CD4-positive, alpha-beta T cell treated with Interleukin-1 beta for 1 hour (primary cell): Measurements from ENCODE around the gene MYO1E.

Source experiments
- DNase-seq, 2 donors: peaks; one replicate each; pipeline ENCODE4 v3.0.0-alpha.2; 2020 to 2022

Gene MYO1E

GRCh38 chr15:59119625-59120024, 253.0 kb downstream of the MYO1E start:
- no peak for DNase-seq

DNA sequence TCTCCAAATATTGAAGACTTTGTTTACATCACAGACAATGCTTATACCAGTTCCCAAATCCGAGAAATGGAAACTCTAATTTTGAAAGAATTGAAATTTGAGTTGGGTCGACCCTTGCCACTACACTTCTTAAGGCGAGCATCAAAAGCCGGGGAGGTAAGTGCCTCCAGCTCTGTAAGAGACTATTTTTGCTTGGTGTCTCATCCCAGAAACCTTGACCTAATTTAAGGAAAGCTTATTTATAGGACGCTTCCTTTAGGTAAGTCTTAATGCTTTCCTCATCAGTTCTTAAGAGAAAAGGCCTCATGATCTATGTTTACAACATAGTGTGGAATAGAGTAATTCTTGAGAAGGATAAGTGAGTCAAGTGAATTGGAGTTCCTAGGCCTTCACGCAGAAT, 255.9 kb downstream of the MYO1E start:
- no peak for DNase-seq

GRCh38 chr15:59116141-59116540, 256.5 kb downstream of the MYO1E start:
- no peak for DNase-seq

DNA sequence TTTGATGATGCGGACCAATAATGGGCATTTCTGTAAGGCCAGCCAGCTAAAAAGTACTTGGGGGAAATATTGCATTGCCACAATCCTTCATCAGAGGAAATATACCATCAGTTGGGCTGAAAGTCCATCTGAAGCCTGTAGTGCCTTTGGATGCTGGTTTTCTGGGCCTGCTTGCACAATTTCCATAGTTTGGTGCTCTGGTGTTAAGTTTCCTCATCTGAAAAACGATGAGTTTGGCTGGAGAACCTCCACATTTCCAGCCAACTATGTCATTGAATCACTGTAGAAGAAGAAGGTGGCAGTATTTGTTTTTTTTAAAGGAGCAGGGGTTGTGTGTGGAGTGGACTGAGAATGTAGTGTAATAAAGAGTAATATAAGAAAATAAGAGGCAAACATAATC, 257.6 kb downstream of the MYO1E start:
- no peak for DNase-seq

DNA sequence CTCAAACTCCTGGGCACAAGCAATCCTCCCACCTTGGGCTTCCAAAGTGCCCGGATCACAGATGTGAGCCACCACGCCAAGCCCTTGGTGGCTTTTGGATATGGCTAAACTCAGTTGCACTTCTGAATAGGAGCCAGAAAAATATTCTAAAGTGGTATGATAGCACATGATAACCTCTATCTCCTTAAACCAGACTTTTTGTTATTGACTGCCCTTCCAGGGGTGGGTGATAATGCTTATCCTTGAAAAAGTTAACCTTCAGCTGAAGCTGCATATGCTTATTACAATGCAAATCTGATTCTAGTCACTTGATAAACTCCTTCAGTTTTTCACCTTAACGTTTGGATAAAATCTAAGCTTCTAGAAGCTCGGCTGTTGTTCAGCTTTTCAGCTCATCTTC, 261.4 kb downstream of the MYO1E start:
- no peak for DNase-seq

DNA sequence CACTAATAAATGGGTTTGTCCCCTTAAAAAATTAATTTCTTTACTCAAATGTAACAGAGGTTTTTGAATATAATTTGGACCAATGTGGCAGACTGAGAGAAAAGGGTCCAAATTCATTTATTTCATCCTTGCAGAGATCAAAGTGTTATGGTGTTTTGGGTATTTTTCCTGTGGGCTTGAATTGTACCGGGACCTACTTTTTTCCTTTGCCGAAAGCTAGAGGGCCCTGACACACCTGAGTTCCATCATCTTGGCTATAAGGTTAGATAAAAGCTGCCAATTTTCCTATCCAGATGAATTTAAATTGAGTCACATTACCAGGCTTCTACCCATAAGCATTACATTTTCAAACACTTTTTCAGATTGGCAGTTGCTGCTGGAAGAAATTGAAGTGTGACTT, 266.8 kb downstream of the MYO1E start:
- DNase-seq = no peak

- DNase-seq = peak; percentile 88 to 92
Measured at GRCh38 chr15:59104912-59105732, 267.5 kb downstream of the MYO1E start, which contains the start of gene CCNB2. TSS of gene CCNB2 (plus strand) at chr15:59105146. CDS start at chr15:59105269, 123 bp downstream.

DNA sequence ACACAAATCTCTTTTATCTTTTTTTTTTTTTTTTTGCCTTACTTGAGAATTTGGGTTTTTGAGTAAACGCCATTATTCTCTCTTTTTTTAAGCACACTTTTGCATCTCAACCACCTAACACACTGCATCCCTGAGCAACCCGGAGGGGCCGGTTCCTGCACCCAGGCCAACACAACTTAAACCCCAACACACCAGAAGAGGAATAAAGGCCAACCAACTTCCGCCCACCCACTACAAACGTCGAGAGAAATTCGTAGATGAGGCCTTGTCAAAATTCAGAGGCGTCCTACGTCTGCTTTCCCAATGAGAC, 268.1 kb downstream of the MYO1E start:
- no peak for DNase-seq

DNA sequence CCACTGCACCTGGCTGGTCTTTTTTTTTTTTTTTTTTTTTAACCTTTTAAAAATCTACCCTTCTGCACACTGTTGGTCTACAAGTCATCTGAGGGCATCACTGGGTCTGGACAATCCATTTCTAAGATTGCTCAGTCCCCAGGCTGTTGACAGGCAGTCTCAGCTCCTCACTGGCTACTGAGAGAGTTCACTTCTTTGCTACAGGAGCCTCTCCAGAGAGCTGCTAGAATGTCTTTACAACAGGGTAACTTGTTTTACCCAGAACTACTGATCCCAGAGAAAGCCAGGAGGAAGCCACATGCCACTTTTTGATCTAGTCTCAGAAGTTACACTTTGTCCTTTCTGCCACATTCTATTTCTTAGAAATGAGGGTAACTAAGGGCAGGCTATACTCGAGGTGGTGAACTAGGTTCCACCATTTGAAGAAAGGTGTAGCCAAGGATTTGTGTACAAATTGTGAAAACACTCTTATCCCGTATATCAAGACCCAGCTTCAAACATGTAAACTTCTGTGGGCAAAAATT, 273.4 kb downstream of the MYO1E start:
- DNase-seq = no peak

DNA sequence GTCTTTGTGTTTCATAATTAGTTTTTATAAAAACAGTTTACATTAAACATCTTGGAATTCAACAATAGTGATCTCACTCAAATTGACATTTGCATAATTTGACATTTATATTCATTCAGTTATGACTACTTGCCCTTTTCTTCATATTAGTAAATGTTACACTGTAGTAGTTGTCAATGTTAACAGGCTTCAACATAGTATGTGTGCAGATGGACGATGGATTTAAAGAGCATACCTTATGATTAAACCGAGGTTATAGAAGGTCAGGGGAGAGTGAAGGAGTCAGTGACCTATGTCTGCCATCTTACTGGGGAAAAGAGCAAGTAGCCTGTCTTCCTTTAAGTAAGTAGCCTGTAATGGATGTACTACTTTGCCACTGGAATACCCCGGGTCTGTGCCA, 276.2 kb downstream of the MYO1E start:
- no peak for DNase-seq

GRCh38 chr15:59094077-59094476, 278.6 kb downstream of the MYO1E start:
- no peak for DNase-seq

- DNase-seq = no peak
Measured at GRCh38 chr15:59087731-59088130, 284.9 kb downstream of the MYO1E start.
